Measurements from ENCODE around the gene LRP1B. TPM values are rescaled to one million over a fixed set of nuclear protein-coding genes. Genes with fewer than 3 reads are reported as not detected.

The LRP1B gene
- total and polyA plus RNA-seq, 7 experiments from 2014 or later = 0.10 TPM; not detected in 6

- Mint-ChIP-seq H3K36me3 (no peaks in the 10 kb centered on the region), H3K9me3 (peaks cover 0 to 21% (median 4%) of the 10 kb centered on the region in 11 donors), H3K27me3 (no peaks in the 10 kb centered on the region), H3K4me1 (no peaks in the 10 kb centered on the region), H3K27ac (no peak overlapping the region), H3K4me3 (no peak overlapping the region)
- ChIA-PET CTCF (no interaction called here), POLR2A (no interaction called here)
- no peak overlapping the region for H3K27ac ChIP-seq (ENCODE audit: low read depth, low read length)
- no peaks in the 10 kb centered on the region for H3K9me3 ChIP-seq (ENCODE audit: control insufficient read depth in 2 of 3, low read length in 3 of 3)
- H3K27me3 ChIP-seq (ENCODE audit: control insufficient read depth in 2 of 2, insufficient read depth in 2 of 2, low read length in 2 of 2) = no peaks in the 10 kb centered on the region
- H3K36me3 ChIP-seq (ENCODE audit: control insufficient read depth in 2 of 3, insufficient read depth in 3 of 3, low read length in 3 of 3) = no peaks in the 10 kb centered on the region
- no peaks in the 10 kb centered on the region for H3K4me1 ChIP-seq (ENCODE audit: control insufficient read depth in 2 of 2, insufficient read depth in 2 of 2, low read length in 2 of 2)
- intact Hi-C loops (cut with micrococcal nuclease) = no loop called here
- no peak for ATAC-seq
- H3K4me3 ChIP-seq (ENCODE audit: low read length) = no peak overlapping the region
- DNase-seq = no peak
Measured at GRCh38 chr2:140338795-140339194, 1792.0 kb downstream of the LRP1B start.

- intact Hi-C loops (cut with micrococcal nuclease) = no loop called here
- no peak overlapping the region for H3K4me3 ChIP-seq (ENCODE audit: low read length)
- H3K27me3 ChIP-seq (ENCODE audit: control insufficient read depth in 2 of 2, insufficient read depth in 2 of 2, low read length in 2 of 2) = no peaks in the 10 kb centered on the region
- H3K9me3 Mint-ChIP-seq = peaks cover 0 to 16% (median 4%) of the 10 kb centered on the region in 11 donors
- H3K27me3 Mint-ChIP-seq = no peaks in the 10 kb centered on the region
- no peak for DNase-seq
- no peaks in the 10 kb centered on the region for H3K36me3 ChIP-seq (ENCODE audit: control insufficient read depth in 2 of 3, insufficient read depth in 3 of 3, low read length in 3 of 3)
- H3K4me3 Mint-ChIP-seq = no peak overlapping the region
- H3K27ac ChIP-seq (ENCODE audit: low read depth, low read length) = no peak overlapping the region
- no peak for ATAC-seq
- ChIA-PET CTCF (no interaction called here), POLR2A (no interaction called here)
- no peaks in the 10 kb centered on the region for H3K4me1 Mint-ChIP-seq
- H3K27ac Mint-ChIP-seq = no peak overlapping the region
- no peaks in the 10 kb centered on the region for H3K4me1 ChIP-seq (ENCODE audit: control insufficient read depth in 2 of 2, insufficient read depth in 2 of 2, low read length in 2 of 2)
- no peaks in the 10 kb centered on the region for H3K36me3 Mint-ChIP-seq
- no peaks in the 10 kb centered on the region for H3K9me3 ChIP-seq (ENCODE audit: control insufficient read depth in 2 of 3, low read length in 3 of 3)
Measured at GRCh38 chr2:140337061-140337460, 1793.8 kb downstream of the LRP1B start.

DNA sequence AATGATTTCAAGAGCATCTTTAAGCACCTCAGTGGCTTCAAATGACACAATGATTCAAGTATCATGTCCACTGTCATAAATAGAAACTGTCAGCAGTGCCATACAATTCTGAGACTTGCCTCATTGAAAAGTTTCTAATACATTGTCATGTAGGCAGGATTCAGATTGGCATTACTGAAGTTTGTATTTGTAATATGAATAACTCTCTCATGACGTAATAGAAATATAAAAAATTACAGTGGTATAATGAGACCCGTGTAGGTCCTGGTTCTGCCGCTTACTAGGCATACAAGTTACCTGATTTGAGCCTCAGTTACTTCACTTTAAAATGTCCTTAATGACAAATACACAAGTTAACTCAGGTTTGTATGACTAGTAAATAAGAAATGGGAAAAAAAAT lies 1814.5 kb downstream of the LRP1B start:
- H3K27me3 Mint-ChIP-seq = no peaks in the 10 kb centered on the region
- intact Hi-C loops (cut with micrococcal nuclease) = no loop called here
- peaks cover 0 to 8% (median 3%) of the 10 kb centered on the region in 11 donors for H3K9me3 Mint-ChIP-seq
- DNase-seq (no peak), ATAC-seq (no peak)
- no peak overlapping the region for H3K4me3 ChIP-seq (ENCODE audit: low read length)
- no peak overlapping the region for H3K27ac Mint-ChIP-seq
- no peaks in the 10 kb centered on the region for H3K4me1 ChIP-seq (ENCODE audit: control insufficient read depth in 2 of 2, insufficient read depth in 2 of 2, low read length in 2 of 2)
- H3K27me3 ChIP-seq (ENCODE audit: control insufficient read depth in 2 of 2, insufficient read depth in 2 of 2, low read length in 2 of 2) = no peaks in the 10 kb centered on the region
- no peaks in the 10 kb centered on the region for H3K9me3 ChIP-seq (ENCODE audit: control insufficient read depth in 2 of 3, low read length in 3 of 3)
- POLR2A ChIA-PET = no interaction called here
- H3K27ac ChIP-seq (ENCODE audit: low read depth, low read length) = no peak overlapping the region
- H3K4me1 Mint-ChIP-seq = no peaks in the 10 kb centered on the region
- CTCF ChIA-PET = no interaction called here
- H3K36me3 ChIP-seq (ENCODE audit: control insufficient read depth in 2 of 3, insufficient read depth in 3 of 3, low read length in 3 of 3) = no peaks in the 10 kb centered on the region
- no peaks in the 10 kb centered on the region for H3K36me3 Mint-ChIP-seq
- no peak overlapping the region for H3K4me3 Mint-ChIP-seq

DNA sequence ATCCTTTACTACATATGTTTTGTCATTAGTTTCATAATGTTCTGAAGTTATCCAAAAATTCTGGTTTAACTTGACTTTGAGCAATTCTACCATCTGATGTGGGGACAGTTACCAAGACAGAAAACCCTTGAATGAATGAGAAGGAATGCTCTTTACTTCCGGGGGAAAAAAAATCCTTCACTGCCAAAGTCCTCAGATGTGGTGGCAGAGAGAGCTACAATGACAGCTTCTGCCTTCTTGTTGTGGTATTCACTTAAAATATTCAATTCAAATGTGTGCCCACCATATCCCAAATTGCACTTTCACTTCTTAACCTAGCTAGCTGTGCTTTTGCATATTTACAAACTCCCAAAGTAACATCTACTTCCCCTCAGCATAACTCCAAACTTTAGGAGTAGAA lies 1818.9 kb downstream of the LRP1B start:
- H3K4me1 ChIP-seq (ENCODE audit: control insufficient read depth in 2 of 2, insufficient read depth in 2 of 2, low read length in 2 of 2) = no peaks in the 10 kb centered on the region
- POLR2A ChIA-PET = no interaction called here
- Mint-ChIP-seq H3K27ac (no peak overlapping the region), H3K27me3 (no peaks in the 10 kb centered on the region), H3K36me3 (no peaks in the 10 kb centered on the region), H3K4me1 (no peaks in the 10 kb centered on the region), H3K4me3 (no peak overlapping the region), H3K9me3 (peaks cover 0 to 8% (median 1%) of the 10 kb centered on the region in 11 donors)
- no peaks in the 10 kb centered on the region for H3K9me3 ChIP-seq (ENCODE audit: control insufficient read depth in 2 of 3, low read length in 3 of 3)
- no peaks in the 10 kb centered on the region for H3K27me3 ChIP-seq (ENCODE audit: control insufficient read depth in 2 of 2, insufficient read depth in 2 of 2, low read length in 2 of 2)
- no peak overlapping the region for H3K4me3 ChIP-seq (ENCODE audit: low read length)
- ATAC-seq = no peak
- intact Hi-C loops (cut with micrococcal nuclease) = no loop called here
- H3K27ac ChIP-seq (ENCODE audit: low read depth, low read length) = no peak overlapping the region
- no peaks in the 10 kb centered on the region for H3K36me3 ChIP-seq (ENCODE audit: control insufficient read depth in 2 of 3, insufficient read depth in 3 of 3, low read length in 3 of 3)
- CTCF ChIA-PET = no interaction called here
- DNase-seq = no peak

DNA sequence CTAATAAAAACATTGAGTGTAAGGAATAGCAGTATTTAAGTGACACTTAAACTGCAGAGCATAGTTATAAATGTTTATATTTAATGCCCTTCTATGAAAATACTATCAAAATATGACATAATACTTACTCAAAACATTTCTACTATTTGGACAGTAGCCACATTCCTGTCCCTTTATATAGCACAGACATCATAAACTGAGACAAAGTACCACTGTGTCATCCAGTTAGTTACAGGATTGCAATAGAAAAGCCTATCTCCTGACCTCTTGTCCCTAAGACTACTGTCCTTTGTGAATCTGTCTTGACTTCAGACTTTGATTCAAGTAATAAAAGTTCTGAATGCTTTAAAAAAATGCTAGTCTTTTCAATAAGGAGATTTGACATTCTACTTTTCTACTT lies 1822.1 kb downstream of the LRP1B start:
- CTCF ChIA-PET = no interaction called here
- no peak overlapping the region for H3K27ac ChIP-seq (ENCODE audit: low read depth, low read length)

GRCh38 chr2:140307532-140307931 lies 1823.3 kb downstream of the LRP1B start:
- intact Hi-C loops (cut with micrococcal nuclease) = no loop called here
- H3K27me3 Mint-ChIP-seq = no peaks in the 10 kb centered on the region
- Histone ChIP-seq H3K4me1 (ENCODE audit: control insufficient read depth in 2 of 2, insufficient read depth in 2 of 2, low read length in 2 of 2) (no peaks in the 10 kb centered on the region), H3K27ac (ENCODE audit: low read depth, low read length) (no peak overlapping the region), H3K36me3 (ENCODE audit: control insufficient read depth in 2 of 3, insufficient read depth in 3 of 3, low read length in 3 of 3) (no peaks in the 10 kb centered on the region), H3K9me3 (ENCODE audit: control insufficient read depth in 2 of 3, low read length in 3 of 3) (no peaks in the 10 kb centered on the region), H3K27me3 (ENCODE audit: control insufficient read depth in 2 of 2, insufficient read depth in 2 of 2, low read length in 2 of 2) (no peaks in the 10 kb centered on the region), H3K4me3 (ENCODE audit: low read length) (no peak overlapping the region)
- no peak overlapping the region for H3K27ac Mint-ChIP-seq
- H3K36me3 Mint-ChIP-seq = no peaks in the 10 kb centered on the region
- CTCF ChIA-PET = no interaction called here
- DNase-seq (no peak), ATAC-seq (no peak)
- no peak overlapping the region for H3K4me3 Mint-ChIP-seq
- POLR2A ChIA-PET = no interaction called here
- H3K4me1 Mint-ChIP-seq = no peaks in the 10 kb centered on the region
- peaks cover 0 to 14% (median 2%) of the 10 kb centered on the region in 11 donors for H3K9me3 Mint-ChIP-seq

More for the DNA sequence above, 1822.1 kb downstream of the LRP1B start:
- no peak for ATAC-seq
- Mint-ChIP-seq H3K9me3 (peaks cover 0 to 13% (median 2%) of the 10 kb centered on the region in 11 donors), H3K4me1 (no peaks in the 10 kb centered on the region), H3K4me3 (no peak overlapping the region), H3K27me3 (no peaks in the 10 kb centered on the region), H3K36me3 (no peaks in the 10 kb centered on the region), H3K27ac (no peak overlapping the region)
- Histone ChIP-seq H3K27me3 (ENCODE audit: control insufficient read depth in 2 of 2, insufficient read depth in 2 of 2, low read length in 2 of 2) (no peaks in the 10 kb centered on the region), H3K9me3 (ENCODE audit: control insufficient read depth in 2 of 3, low read length in 3 of 3) (no peaks in the 10 kb centered on the region), H3K4me3 (ENCODE audit: low read length) (no peak overlapping the region), H3K36me3 (ENCODE audit: control insufficient read depth in 2 of 3, insufficient read depth in 3 of 3, low read length in 3 of 3) (no peaks in the 10 kb centered on the region), H3K4me1 (ENCODE audit: control insufficient read depth in 2 of 2, insufficient read depth in 2 of 2, low read length in 2 of 2) (no peaks in the 10 kb centered on the region)
- intact Hi-C loops (cut with micrococcal nuclease) = no loop called here
- POLR2A ChIA-PET = no interaction called here
- no peak for DNase-seq

DNA sequence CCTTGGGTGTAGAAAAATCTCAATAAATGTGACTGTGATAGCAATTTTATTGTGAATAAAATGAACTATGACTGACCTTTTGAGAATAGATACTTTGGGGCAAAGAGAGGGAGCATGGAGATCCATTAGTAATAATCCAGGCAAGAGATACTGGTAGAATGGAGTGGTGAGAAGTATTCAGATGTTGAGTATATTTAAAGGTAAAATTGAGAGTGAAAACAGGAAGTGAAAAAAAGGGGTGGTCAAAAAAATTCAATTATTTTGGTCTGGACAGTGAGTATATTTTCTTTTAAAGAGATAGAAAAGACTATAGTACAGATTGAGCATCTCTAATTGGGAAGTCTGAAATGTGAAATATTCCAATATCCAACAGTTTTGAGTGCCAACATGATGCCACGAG lies 1835.0 kb downstream of the LRP1B start:
- Histone ChIP-seq H3K9me3 (ENCODE audit: control insufficient read depth in 2 of 3, low read length in 3 of 3) (no peaks in the 10 kb centered on the region), H3K36me3 (ENCODE audit: control insufficient read depth in 2 of 3, insufficient read depth in 3 of 3, low read length in 3 of 3) (no peaks in the 10 kb centered on the region), H3K4me1 (ENCODE audit: control insufficient read depth in 2 of 2, insufficient read depth in 2 of 2, low read length in 2 of 2) (no peaks in the 10 kb centered on the region), H3K4me3 (ENCODE audit: low read length) (no peak overlapping the region), H3K27me3 (ENCODE audit: control insufficient read depth in 2 of 2, insufficient read depth in 2 of 2, low read length in 2 of 2) (no peaks in the 10 kb centered on the region), H3K27ac (ENCODE audit: low read depth, low read length) (no peak overlapping the region)
- Mint-ChIP-seq H3K36me3 (no peaks in the 10 kb centered on the region), H3K4me3 (no peak overlapping the region), H3K27me3 (no peaks in the 10 kb centered on the region), H3K27ac (no peak overlapping the region), H3K4me1 (no peaks in the 10 kb centered on the region), H3K9me3 (peaks cover 2 to 25% (median 11%) of the 10 kb centered on the region in 11 donors)
- no peak for ATAC-seq
- DNase-seq = no peak
- intact Hi-C loops (cut with micrococcal nuclease) = no loop called here
- POLR2A ChIA-PET = no interaction called here
- CTCF ChIA-PET = no interaction called here

Measured in naive thymus-derived CD4-positive, alpha-beta T cell (primary cell).